ENCODE data around the gene DNAJC3. TPM values are rescaled to one million over a fixed set of nuclear protein-coding genes. Genes with fewer than 3 reads are reported as not detected.
A peak's percentile ranks its signal among the peaks of the same experiment; 100 is the strongest.

The DNAJC3 gene
- total and polyA plus RNA-seq, 2 of the 13 experiments (the other 11 are each of a cell fraction or from before 2014, with no cell fraction given) = 10.4 to 48.2 TPM

- TF ChIP-seq KLF6 (CRISPR knock-in tag; IDR thresholded peaks at IDR 0.05) (peak; percentile 81), NCOA1 (CRISPR knock-in tag; IDR thresholded peaks at IDR 0.05) (no peak), RNF2 (conservative IDR thresholded peaks at IDR 0.05; ENCODE audit: low read depth) (no peak), SMARCE1 (IDR thresholded peaks at IDR 0.05; ENCODE audit: borderline replicate concordance) (no peak), KAT8 (CRISPR knock-in tag; IDR thresholded peaks at IDR 0.05) (peak; percentile 80), ZNF784 (CRISPR knock-in tag; IDR thresholded peaks at IDR 0.05; ENCODE audit: borderline replicate concordance) (peak; percentile 88; the same call in 1 of the 2 replicates), ZBED4 (CRISPR knock-in tag; IDR thresholded peaks at IDR 0.05; ENCODE audit: borderline replicate concordance) (peak; percentile 92), PAX8 (CRISPR knock-in tag; IDR thresholded peaks at IDR 0.05; ENCODE audit: borderline replicate concordance) (no peak), ZNF616 (CRISPR knock-in tag; IDR thresholded peaks at IDR 0.05; ENCODE audit: low read depth) (no peak; the same call in 1 of the 2 replicates), ZNF121 (CRISPR knock-in tag; IDR thresholded peaks at IDR 0.05) (peak; percentile 68), ZNF337 (CRISPR knock-in tag; IDR thresholded peaks at IDR 0.05; ENCODE audit: borderline replicate concordance, low read depth) (no peak), ZNF703 (CRISPR knock-in tag; IDR thresholded peaks at IDR 0.05; ENCODE audit: borderline replicate concordance) (no peak; the same call in none of the 2 replicates), RXRB (CRISPR knock-in tag; IDR thresholded peaks at IDR 0.05; ENCODE audit: borderline replicate concordance) (peak; percentile 67; the same call in 1 of the 2 replicates), ZFX (CRISPR knock-in tag; IDR thresholded peaks at IDR 0.05; ENCODE audit: low read depth) (peak; percentile 97)
- TF ChIP-seq, protein P1, sequence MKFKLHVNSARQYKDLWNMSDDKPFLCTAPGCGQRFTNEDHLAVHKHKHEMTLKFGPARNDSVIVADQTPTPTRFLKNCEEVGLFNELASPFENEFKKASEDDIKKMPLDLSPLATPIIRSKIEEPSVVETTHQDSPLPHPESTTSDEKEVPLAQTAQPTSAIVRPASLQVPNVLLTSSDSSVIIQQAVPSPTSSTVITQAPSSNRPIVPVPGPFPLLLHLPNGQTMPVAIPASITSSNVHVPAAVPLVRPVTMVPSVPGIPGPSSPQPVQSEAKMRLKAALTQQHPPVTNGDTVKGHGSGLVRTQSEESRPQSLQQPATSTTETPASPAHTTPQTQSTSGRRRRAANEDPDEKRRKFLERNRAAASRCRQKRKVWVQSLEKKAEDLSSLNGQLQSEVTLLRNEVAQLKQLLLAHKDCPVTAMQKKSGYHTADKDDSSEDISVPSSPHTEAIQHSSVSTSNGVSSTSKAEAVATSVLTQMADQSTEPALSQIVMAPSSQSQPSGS (CRISPR knock-in tag; IDR thresholded peaks at IDR 0.05) = peak; percentile 57; the same call in 1 of the 2 replicates
- TF ChIP-seq, protein P2, sequence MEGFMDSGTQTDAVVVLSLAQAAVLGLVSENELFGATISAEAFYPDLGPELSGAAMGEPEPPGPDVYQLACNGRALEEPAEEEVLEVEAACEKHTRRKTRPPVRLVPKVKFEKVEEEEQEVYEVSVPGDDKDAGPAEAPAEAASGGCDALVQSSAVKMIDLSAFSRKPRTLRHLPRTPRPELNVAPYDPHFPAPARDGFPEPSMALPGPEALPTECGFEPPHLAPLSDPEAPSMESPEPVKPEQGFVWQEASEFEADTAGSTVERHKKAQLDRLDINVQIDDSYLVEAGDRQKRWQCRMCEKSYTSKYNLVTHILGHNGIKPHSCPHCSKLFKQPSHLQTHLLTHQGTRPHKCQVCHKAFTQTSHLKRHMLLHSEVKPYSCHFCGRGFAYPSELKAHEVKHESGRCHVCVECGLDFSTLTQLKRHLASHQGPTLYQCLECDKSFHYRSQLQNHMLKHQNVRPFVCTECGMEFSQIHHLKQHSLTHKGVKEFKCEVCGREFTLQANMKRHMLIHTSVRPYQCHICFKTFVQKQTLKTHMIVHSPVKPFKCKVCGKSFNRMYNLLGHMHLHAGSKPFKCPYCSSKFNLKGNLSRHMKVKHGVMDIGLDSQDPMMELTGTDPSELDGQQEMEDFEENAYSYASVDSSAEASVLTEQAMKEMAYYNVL (CRISPR knock-in tag; IDR thresholded peaks at IDR 0.05; ENCODE audit: borderline replicate concordance) = 0 out of 2 replicates have a peak, but pooled peaks have one; percentile 43
- TF ChIP-seq, protein P3, sequence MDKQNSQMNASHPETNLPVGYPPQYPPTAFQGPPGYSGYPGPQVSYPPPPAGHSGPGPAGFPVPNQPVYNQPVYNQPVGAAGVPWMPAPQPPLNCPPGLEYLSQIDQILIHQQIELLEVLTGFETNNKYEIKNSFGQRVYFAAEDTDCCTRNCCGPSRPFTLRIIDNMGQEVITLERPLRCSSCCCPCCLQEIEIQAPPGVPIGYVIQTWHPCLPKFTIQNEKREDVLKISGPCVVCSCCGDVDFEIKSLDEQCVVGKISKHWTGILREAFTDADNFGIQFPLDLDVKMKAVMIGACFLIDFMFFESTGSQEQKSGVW (CRISPR knock-in tag; IDR thresholded peaks at IDR 0.05; ENCODE audit: borderline replicate concordance) = no peak
- TF ChIP-seq, protein P4, sequence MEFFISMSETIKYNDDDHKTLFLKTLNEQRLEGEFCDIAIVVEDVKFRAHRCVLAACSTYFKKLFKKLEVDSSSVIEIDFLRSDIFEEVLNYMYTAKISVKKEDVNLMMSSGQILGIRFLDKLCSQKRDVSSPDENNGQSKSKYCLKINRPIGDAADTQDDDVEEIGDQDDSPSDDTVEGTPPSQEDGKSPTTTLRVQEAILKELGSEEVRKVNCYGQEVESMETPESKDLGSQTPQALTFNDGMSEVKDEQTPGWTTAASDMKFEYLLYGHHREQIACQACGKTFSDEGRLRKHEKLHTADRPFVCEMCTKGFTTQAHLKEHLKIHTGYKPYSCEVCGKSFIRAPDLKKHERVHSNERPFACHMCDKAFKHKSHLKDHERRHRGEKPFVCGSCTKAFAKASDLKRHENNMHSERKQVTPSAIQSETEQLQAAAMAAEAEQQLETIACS (CRISPR knock-in tag; IDR thresholded peaks at IDR 0.05) = 0 out of 2 replicates have a peak, but pooled peaks have one; percentile 12
Observed at GRCh38 chr13:95676762-95677563, at the start of gene DNAJC3 (continued).
